Measurements from ENCODE around the gene MED15. TPM values are rescaled to one million over a fixed set of nuclear protein-coding genes. Genes with fewer than 3 reads are reported as not detected.
"Not testable (repeated sequence)": the region's sequence is repeated elsewhere in the genome, so short reads cannot be mapped to it uniquely, and the experiment has no call there.

MED15 gene
- total RNA-seq, 2 donors from 2014 or later, result 61.4 to 62.7 TPM

- Mint-ChIP-seq H3K27ac (no peak overlapping the region), H3K9me3 (no peaks in the 10 kb centered on the region), H3K27me3 (ENCODE audit: insufficient read depth) (no peaks in the 10 kb centered on the region), H3K4me3 (no peak overlapping the region), H3K4me1 (no peaks in the 10 kb centered on the region), H3K36me3 (ENCODE audit: low read depth) (peaks cover 23% of the 10 kb centered on the region)
- H3K27ac ChIP-seq (ENCODE audit: low read depth, low read length), result no peak overlapping the region
- H3K4me1 ChIP-seq (ENCODE audit: control insufficient read depth, insufficient read depth, low read length), result no peaks in the 10 kb centered on the region
- peaks cover 18% of the 10 kb centered on the region for H3K36me3 ChIP-seq (ENCODE audit: control insufficient read depth, insufficient read depth, low read length)
- WGBS, 2 experiments (ENCODE audit: insufficient coverage in 1 of 2, insufficient read length in 1 of 2), result 85 to 86% methylated on average over 3 of the region's 3 CpGs
- H3K9ac ChIP-seq (ENCODE audit: extremely low read depth, low read length, poor library complexity, severe bottlenecking), result no peak overlapping the region
- H3K4me3 ChIP-seq (ENCODE audit: low read length), result no peak overlapping the region
- no peaks in the 10 kb centered on the region for H3K9me3 ChIP-seq (ENCODE audit: control insufficient read depth, low read length)
- H3K27me3 ChIP-seq (ENCODE audit: control insufficient read depth, insufficient read depth, low read length, poor library complexity, severe bottlenecking), result no peaks in the 10 kb centered on the region
- no peak for DNase-seq
- TF ChIP-seq CTCF (conservative IDR thresholded peaks at IDR 0.05), result no peak
Measured at GRCh38 chr22:20466659-20467379, 40.6 kb upstream of the MED15 start.

GRCh38 chr22:20469110-20469868, 38.1 kb upstream of the MED15 start:
- no peaks in the 10 kb centered on the region for H3K4me1 ChIP-seq (ENCODE audit: control insufficient read depth, insufficient read depth, low read length)
- H3K27me3 Mint-ChIP-seq (ENCODE audit: insufficient read depth), result no peaks in the 10 kb centered on the region
- no peak for DNase-seq
- H3K4me3 Mint-ChIP-seq, result no peak overlapping the region
- TF ChIP-seq CTCF (conservative IDR thresholded peaks at IDR 0.05), result no peak
- H3K27ac Mint-ChIP-seq, result no peak overlapping the region
- H3K4me3 ChIP-seq (ENCODE audit: low read length), result no peak overlapping the region
- H3K27me3 ChIP-seq (ENCODE audit: control insufficient read depth, insufficient read depth, low read length, poor library complexity, severe bottlenecking), result no peaks in the 10 kb centered on the region
- H3K9me3 ChIP-seq (ENCODE audit: control insufficient read depth, low read length), result no peaks in the 10 kb centered on the region
- no peaks in the 10 kb centered on the region for H3K9me3 Mint-ChIP-seq
- H3K36me3 Mint-ChIP-seq (ENCODE audit: low read depth), result peaks cover 19% of the 10 kb centered on the region
- peaks cover 8% of the 10 kb centered on the region for H3K36me3 ChIP-seq (ENCODE audit: control insufficient read depth, insufficient read depth, low read length)
- no peaks in the 10 kb centered on the region for H3K4me1 Mint-ChIP-seq
- 90 to 96% methylated on average over 6 of the region's 6 CpGs for WGBS, 2 experiments (ENCODE audit: insufficient coverage in 1 of 2, insufficient read length in 1 of 2)
- H3K27ac ChIP-seq (ENCODE audit: low read depth, low read length), result no peak overlapping the region
- no peak overlapping the region for H3K9ac ChIP-seq (ENCODE audit: extremely low read depth, low read length, poor library complexity, severe bottlenecking)

GRCh38 chr22:20470525-20470924, 36.9 kb upstream of the MED15 start:
- H3K27me3 Mint-ChIP-seq (ENCODE audit: insufficient read depth); H3K4me1 Mint-ChIP-seq; H3K9ac ChIP-seq (ENCODE audit: extremely low read depth, low read length, poor library complexity, severe bottlenecking); DNase-seq; H3K27me3 ChIP-seq (ENCODE audit: control insufficient read depth, insufficient read depth, low read length, poor library complexity, severe bottlenecking); H3K4me3 Mint-ChIP-seq; H3K9me3 ChIP-seq (ENCODE audit: control insufficient read depth, low read length); H3K9me3 Mint-ChIP-seq; H3K4me1 ChIP-seq (ENCODE audit: control insufficient read depth, insufficient read depth, low read length); H3K27ac Mint-ChIP-seq; H3K4me3 ChIP-seq (ENCODE audit: low read length); H3K36me3 ChIP-seq (ENCODE audit: control insufficient read depth, insufficient read depth, low read length); H3K27ac ChIP-seq (ENCODE audit: low read depth, low read length): not testable (repeated sequence)
- WGBS, 2 experiments (ENCODE audit: insufficient coverage in 1 of 2, insufficient read length in 1 of 2), result 100% methylated on average over 1 to 2 of the region's 2 CpGs
- peaks cover 19% of the 10 kb centered on the region for H3K36me3 Mint-ChIP-seq (ENCODE audit: low read depth)

All from endodermal cell (in vitro differentiated cells).